ENCODE results near the gene HTR1B.

DNA sequence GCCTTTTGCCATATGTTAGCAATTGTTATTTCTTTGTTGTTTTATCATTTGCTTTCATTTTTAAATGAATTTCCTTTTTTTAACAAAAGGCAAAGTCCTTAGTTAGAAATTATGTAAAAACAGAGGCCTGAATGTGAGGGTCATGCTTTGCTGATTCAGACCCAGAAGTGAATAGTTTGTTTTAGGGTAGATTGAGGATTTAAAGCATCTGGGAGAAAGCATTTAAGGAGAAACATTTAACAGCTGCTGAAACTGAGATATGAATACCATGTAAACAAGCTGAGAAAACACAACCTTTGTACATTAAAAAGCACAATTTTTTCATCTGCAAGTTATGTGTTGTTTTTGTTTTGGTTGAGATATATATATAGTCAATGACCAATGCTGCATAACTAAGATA lies 8.0 kb downstream of the HTR1B start:
- TF ChIP-seq GABPA (IDR thresholded peaks at IDR 0.05; ENCODE audit: low read depth) (no peak), CTCF (IDR thresholded peaks at IDR 0.05; ENCODE audit: insufficient read depth, low read length) (no peak), POLR2AphosphoS5 (IDR thresholded peaks at IDR 0.05; ENCODE audit: low read depth) (no peak), REST (IDR thresholded peaks at IDR 0.05; ENCODE audit: insufficient replicate concordance, low read depth) (no peak)

Measured in HL-60 (cell line).